ENCODE data around the gene ANKRD37.

The ANKRD37 gene

DNA sequence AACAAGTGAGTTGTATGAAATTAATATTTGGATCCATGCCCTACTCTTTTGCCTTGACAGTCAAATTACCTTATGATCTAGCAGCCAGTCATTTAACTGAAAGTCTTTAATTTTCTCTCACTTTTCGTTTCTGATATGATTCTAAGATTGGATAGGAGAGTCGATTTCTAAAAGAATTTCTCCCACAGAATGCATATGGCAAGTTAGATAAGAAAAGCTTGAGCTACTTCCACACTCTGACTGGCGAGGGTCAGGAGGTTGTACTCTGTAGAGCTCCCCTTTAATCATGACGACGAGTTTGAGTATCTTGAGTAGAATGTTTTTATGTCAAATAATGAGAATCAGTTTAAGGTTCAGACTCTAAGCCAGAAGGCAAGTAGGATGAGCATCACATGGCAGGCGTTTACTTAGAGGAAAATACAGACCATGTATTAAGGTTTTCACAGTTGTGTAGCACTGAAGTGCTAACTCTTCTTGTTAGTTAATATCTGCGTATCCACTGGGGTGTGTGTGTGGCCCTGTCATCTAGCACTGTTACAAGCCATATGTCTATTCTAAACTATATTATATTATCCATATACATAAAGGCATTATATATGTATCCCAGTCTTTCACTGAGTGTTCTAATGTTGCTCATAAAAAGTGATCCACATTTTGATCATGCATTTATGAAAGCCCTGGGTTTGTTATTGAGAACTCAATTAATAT lies 38.8 kb upstream of the ANKRD37 start:
- H3K4me2 ChIP-seq (ENCODE audit: insufficient read depth, low read length): no peak overlapping the region
- ATAC-seq (ENCODE audit: insufficient read depth, low read depth): no peak

DNA sequence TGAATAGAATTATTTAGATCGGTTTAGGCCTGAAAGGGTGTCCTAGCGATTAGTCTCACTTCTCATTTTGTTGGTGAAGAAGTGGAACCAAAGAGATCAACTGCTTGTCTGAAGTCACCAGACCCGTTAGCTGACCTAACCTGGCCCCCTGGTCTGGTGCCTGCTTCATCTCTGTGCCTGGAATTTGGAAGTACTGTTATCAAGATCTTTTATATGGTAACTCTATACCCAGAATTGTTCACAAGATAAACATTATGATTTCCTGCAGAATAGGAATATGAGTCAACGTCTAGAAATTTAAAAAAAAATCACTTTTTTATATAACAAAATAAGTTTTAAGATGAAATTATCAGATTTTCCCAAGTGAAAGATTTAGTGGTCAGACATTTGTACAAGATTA lies 38.1 kb upstream of the ANKRD37 start:
- H3K4me2 ChIP-seq (ENCODE audit: insufficient read depth, low read length): no peak overlapping the region
- no peak overlapping the region for H3K27ac ChIP-seq (ENCODE audit: low read length)
- no peak for TF ChIP-seq EZH2 (IDR thresholded peaks at IDR 0.05; ENCODE audit: borderline replicate concordance, low read depth, low read length, severe bottlenecking)
- TF ChIP-seq, protein P1, sequence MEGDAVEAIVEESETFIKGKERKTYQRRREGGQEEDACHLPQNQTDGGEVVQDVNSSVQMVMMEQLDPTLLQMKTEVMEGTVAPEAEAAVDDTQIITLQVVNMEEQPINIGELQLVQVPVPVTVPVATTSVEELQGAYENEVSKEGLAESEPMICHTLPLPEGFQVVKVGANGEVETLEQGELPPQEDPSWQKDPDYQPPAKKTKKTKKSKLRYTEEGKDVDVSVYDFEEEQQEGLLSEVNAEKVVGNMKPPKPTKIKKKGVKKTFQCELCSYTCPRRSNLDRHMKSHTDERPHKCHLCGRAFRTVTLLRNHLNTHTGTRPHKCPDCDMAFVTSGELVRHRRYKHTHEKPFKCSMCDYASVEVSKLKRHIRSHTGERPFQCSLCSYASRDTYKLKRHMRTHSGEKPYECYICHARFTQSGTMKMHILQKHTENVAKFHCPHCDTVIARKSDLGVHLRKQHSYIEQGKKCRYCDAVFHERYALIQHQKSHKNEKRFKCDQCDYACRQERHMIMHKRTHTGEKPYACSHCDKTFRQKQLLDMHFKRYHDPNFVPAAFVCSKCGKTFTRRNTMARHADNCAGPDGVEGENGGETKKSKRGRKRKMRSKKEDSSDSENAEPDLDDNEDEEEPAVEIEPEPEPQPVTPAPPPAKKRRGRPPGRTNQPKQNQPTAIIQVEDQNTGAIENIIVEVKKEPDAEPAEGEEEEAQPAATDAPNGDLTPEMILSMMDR (IDR thresholded peaks at IDR 0.05; ENCODE audit: borderline replicate concordance, extremely low read depth, low read length, poor library complexity, severe bottlenecking): no peak
- no peaks in the 10 kb centered on the region for H4K20me1 ChIP-seq (ENCODE audit: insufficient read depth, low read length)
- ATAC-seq (ENCODE audit: insufficient read depth, low read depth) (no peak), DNase-seq (no peak)
- H3K4me3 ChIP-seq (ENCODE audit: low read depth in 1 of 2, low read length in 2 of 2): no peak overlapping the region
- no peak overlapping the region for H2AFZ ChIP-seq (ENCODE audit: low read depth, low read length)
- no peaks in the 10 kb centered on the region for H3K36me3 ChIP-seq (ENCODE audit: insufficient read depth, low read length)
- H3K9me3 ChIP-seq (ENCODE audit: insufficient read depth, low read length, severe bottlenecking): no peaks in the 10 kb centered on the region
- H3K27me3 ChIP-seq (ENCODE audit: insufficient read depth, low read length, poor library complexity): no peaks in the 10 kb centered on the region
- no peaks in the 10 kb centered on the region for H3K79me2 ChIP-seq (ENCODE audit: insufficient read depth, low read length)
- no peak overlapping the region for H3K9ac ChIP-seq (ENCODE audit: low read depth, low read length)
- H3K4me1 ChIP-seq (ENCODE audit: insufficient read depth, low read length): no peaks in the 10 kb centered on the region

More for the DNA sequence above, 38.8 kb upstream of the ANKRD37 start:
- H3K4me3 ChIP-seq (ENCODE audit: low read depth in 1 of 2, low read length in 2 of 2): no peak overlapping the region
- H3K27ac ChIP-seq (ENCODE audit: low read length): no peak overlapping the region
- H2AFZ ChIP-seq (ENCODE audit: low read depth, low read length): no peak overlapping the region
- no peak overlapping the region for H3K9ac ChIP-seq (ENCODE audit: low read depth, low read length)
- no peaks in the 10 kb centered on the region for H3K4me1 ChIP-seq (ENCODE audit: insufficient read depth, low read length)
- H3K9me3 ChIP-seq (ENCODE audit: insufficient read depth, low read length, severe bottlenecking): no peaks in the 10 kb centered on the region
- no peaks in the 10 kb centered on the region for H3K79me2 ChIP-seq (ENCODE audit: insufficient read depth, low read length)
- DNase-seq: no peak
- no peaks in the 10 kb centered on the region for H3K36me3 ChIP-seq (ENCODE audit: insufficient read depth, low read length)
- H3K27me3 ChIP-seq (ENCODE audit: insufficient read depth, low read length, poor library complexity): no peaks in the 10 kb centered on the region
- TF ChIP-seq, protein P1 (IDR thresholded peaks at IDR 0.05; ENCODE audit: borderline replicate concordance, extremely low read depth, low read length, poor library complexity, severe bottlenecking): no peak
- TF ChIP-seq EZH2 (IDR thresholded peaks at IDR 0.05; ENCODE audit: borderline replicate concordance, low read depth, low read length, severe bottlenecking): no peak
- H4K20me1 ChIP-seq (ENCODE audit: insufficient read depth, low read length): no peaks in the 10 kb centered on the region

DNA sequence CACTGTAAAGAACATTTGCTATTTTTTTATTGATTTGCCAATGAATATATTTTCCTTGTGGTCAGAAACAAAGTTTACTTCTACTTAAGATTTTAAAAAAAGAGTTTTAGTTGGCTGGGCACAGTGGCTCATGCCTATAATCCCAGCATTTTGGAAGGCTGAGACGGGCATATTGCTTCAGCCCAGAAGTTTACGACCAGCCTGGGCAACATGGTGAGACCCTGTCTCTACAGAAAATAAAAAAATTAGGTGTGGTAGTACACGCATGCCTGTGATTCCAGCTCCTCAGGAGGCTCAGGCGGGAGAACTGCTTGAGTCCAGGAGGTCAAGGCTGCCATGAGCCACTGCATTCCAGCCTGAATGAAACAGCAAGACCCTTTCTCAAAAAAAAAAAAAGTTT lies 37.7 kb upstream of the ANKRD37 start:
- DNase-seq: no peak
- Histone ChIP-seq H2AFZ (ENCODE audit: low read depth, low read length) (no peak overlapping the region), H3K27me3 (ENCODE audit: insufficient read depth, low read length, poor library complexity) (no peaks in the 10 kb centered on the region), H3K4me2 (ENCODE audit: insufficient read depth, low read length) (no peak overlapping the region), H3K27ac (ENCODE audit: low read length) (no peak overlapping the region), H3K4me1 (ENCODE audit: insufficient read depth, low read length) (no peaks in the 10 kb centered on the region), H4K20me1 (ENCODE audit: insufficient read depth, low read length) (no peaks in the 10 kb centered on the region), H3K79me2 (ENCODE audit: insufficient read depth, low read length) (no peaks in the 10 kb centered on the region), H3K4me3 (ENCODE audit: low read depth in 1 of 2, low read length in 2 of 2) (no peak overlapping the region), H3K9ac (ENCODE audit: low read depth, low read length) (no peak overlapping the region), H3K36me3 (ENCODE audit: insufficient read depth, low read length) (no peaks in the 10 kb centered on the region), H3K9me3 (ENCODE audit: insufficient read depth, low read length, severe bottlenecking) (no peaks in the 10 kb centered on the region)
- TF ChIP-seq, protein P1 (IDR thresholded peaks at IDR 0.05; ENCODE audit: borderline replicate concordance, extremely low read depth, low read length, poor library complexity, severe bottlenecking): no peak
- TF ChIP-seq EZH2 (IDR thresholded peaks at IDR 0.05; ENCODE audit: borderline replicate concordance, low read depth, low read length, severe bottlenecking): no peak
- no peak for ATAC-seq (ENCODE audit: insufficient read depth, low read depth)

Measured in DND-41 (cell line).